H1 (cell line): ENCODE results near the gene ZNF577. TPM values are rescaled to one million over a fixed set of nuclear protein-coding genes. Genes with fewer than 3 reads are reported as not detected.

Experiments
- CTCF ChIA-PET: fragments of 300-600 bp; sonication (Branson Sonifier 250); formaldehyde crosslinking; loops from one replicate; lab custom pipeline; 2021; ENCODE audit not compliant: partially characterized antibody; lab: Charles Lee
- POLR2A ChIA-PET: fragments of 300-600 bp; sonication (Branson Sonifier 250); formaldehyde crosslinking; loops from one replicate; lab custom pipeline; 2021; ENCODE audit warnings: inconsistent platforms; ENCODE audit not compliant: partially characterized antibody; lab: Charles Lee
- DNase-seq, 2 experiments: peaks; one replicate each; pipeline versions ENCODE4 v3.0.0 to v3.0.0-alpha.2; 2010 to 2022; ENCODE audit warnings: low spot score in 2 of 2, low read depth in 1 of 2, mixed read lengths in 1 of 2
- FAIRE-seq: peaks from 2 replicates; lab custom pipeline; 2011; peaks lifted over from hg19 to GRCh38; lab: Jason Lieb, UNC
- H2AFZ ChIP-seq: 2 replicates; pipeline ENCODE4 v1.8.1; 2012; ENCODE audit warnings: low read length, inconsistent platforms
- H2AK5ac ChIP-seq: 2 replicates; pipeline ENCODE4 v1.6.1; 2013; ENCODE audit warnings: low read depth, low read length
- H2BK120ac ChIP-seq: replicated peaks from 2 replicates; pipeline ENCODE3; 2013; ENCODE audit warnings: low read depth, low read length, inconsistent platforms
- H2BK12ac ChIP-seq: 2 replicates; pipeline ENCODE4 v1.6.1; 2013; ENCODE audit warnings: low read depth, low read length
- H2BK15ac ChIP-seq: 2 replicates; pipeline ENCODE4 v1.6.1; 2013; ENCODE audit warnings: low read length
- H2BK20ac ChIP-seq: 2 replicates; pipeline ENCODE4 v1.6.1; 2013; ENCODE audit warnings: low read length
- H2BK5ac ChIP-seq: 2 replicates; pipeline ENCODE4 v1.6.1; 2013; ENCODE audit warnings: low read depth, low read length
- H3K14ac ChIP-seq: 2 replicates; pipeline ENCODE4 v1.6.1; 2013; ENCODE audit warnings: inconsistent platforms; ENCODE audit not compliant: insufficient read length
- H3K18ac ChIP-seq: 2 replicates; pipeline ENCODE4 v1.6.1; 2013; ENCODE audit warnings: low read length; ENCODE audit errors: extremely low read depth
- H3K23ac ChIP-seq: 2 replicates; pipeline ENCODE4 v1.6.1; 2013; ENCODE audit warnings: inconsistent platforms; ENCODE audit not compliant: insufficient read length
- H3K23me2 ChIP-seq: 2 replicates; pipeline ENCODE4 v1.6.1; 2013; ENCODE audit warnings: low read depth, low read length
- H3K27ac ChIP-seq: 2 replicates; pipeline ENCODE4 v1.6.1; 2011; ENCODE audit warnings: low read depth, low read length, inconsistent platforms
- H3K27me3 ChIP-seq, 4 experiments: replicated peaks in 1 of 4; 1 replicate in 1 of 4; 2 replicates in 3 of 4; pipeline versions ENCODE4 v1.6.1 to v1.8.1; 2011 to 2013; ENCODE audit warnings: low read length in 3 of 4, mild to moderate bottlenecking in 3 of 4, inconsistent platforms in 2 of 4, mixed read lengths in 2 of 4, moderate library complexity in 1 of 4; ENCODE audit not compliant: control insufficient read depth in 3 of 4, insufficient read depth in 3 of 4; ENCODE audit errors: extremely low read depth in 1 of 4
- H3K36me3 ChIP-seq, 4 experiments: 2 replicates each; pipeline versions ENCODE4 v1.6.1 to v1.8.1; 2011 to 2013; ENCODE audit warnings: mild to moderate bottlenecking in 4 of 4, low read length in 3 of 4, moderate library complexity in 2 of 4, control low read depth in 1 of 4, inconsistent platforms in 1 of 4; ENCODE audit not compliant: insufficient read depth in 4 of 4, control insufficient read depth in 2 of 4
- H3K4ac ChIP-seq: replicated peaks from 2 replicates; pipeline ENCODE3; 2013; ENCODE audit warnings: low read length, low read depth, mixed read lengths, inconsistent platforms; ENCODE audit not compliant: insufficient read length
- H3K4me1 ChIP-seq, 4 experiments: replicated peaks in 1 of 4; 1 replicate in 1 of 4; 2 replicates in 3 of 4; pipeline versions ENCODE4 v1.6.1 to v1.8.1; 2011 to 2013; ENCODE audit warnings: low read length in 3 of 4, inconsistent platforms in 2 of 4, mixed read lengths in 1 of 4; ENCODE audit not compliant: insufficient read depth in 4 of 4, control insufficient read depth in 3 of 4
- H3K4me2 ChIP-seq, 2 experiments: 2 replicates each; pipeline versions ENCODE4 v1.6.1 to v1.8.1; 2011 to 2013; ENCODE audit warnings: low read depth in 2 of 2, low read length in 2 of 2, control low read depth in 1 of 2, inconsistent platforms in 1 of 2, mild to moderate bottlenecking in 1 of 2; ENCODE audit not compliant: insufficient read depth in 1 of 2
- H3K4me3 ChIP-seq, 4 experiments: fragments of 200-600, 300-600 bp in 1 of 4; sonication (generic), shearing (Covaris generic), sonication (Bioruptor Twin) in 1 of 4; 2 replicates each; pipeline versions ENCODE4 v1.5.1 to v1.8.1; 2011 to 2016; ENCODE audit warnings: low read length in 4 of 4, low read depth in 3 of 4, control low read depth in 2 of 4, inconsistent platforms in 2 of 4, mild to moderate bottlenecking in 2 of 4, mixed read lengths in 1 of 4, moderate library complexity in 1 of 4; ENCODE audit not compliant: insufficient read depth in 2 of 4; ENCODE audit errors: extremely low read depth in 1 of 4
- H3K56ac ChIP-seq: replicated peaks from 2 replicates; pipeline ENCODE3; 2013; ENCODE audit warnings: low read depth, mild to moderate bottlenecking, mixed read lengths, low read length, inconsistent platforms; ENCODE audit not compliant: insufficient read length
- H3K79me1 ChIP-seq: 2 replicates; pipeline ENCODE4 v1.6.1; 2013; ENCODE audit warnings: low read depth, low read length, control low read depth
- H3K79me2 ChIP-seq, 2 experiments: 2 replicates each; pipeline versions ENCODE4 v1.6.1 to v1.8.1; 2012 to 2013; ENCODE audit warnings: low read length in 2 of 2, mild to moderate bottlenecking in 2 of 2, inconsistent platforms in 1 of 2; ENCODE audit not compliant: insufficient read depth in 2 of 2, control insufficient read depth in 1 of 2
- H3K9ac ChIP-seq, 4 experiments: replicated peaks in 1 of 4; 1 replicate in 1 of 4; 2 replicates in 3 of 4; pipeline versions ENCODE4 v1.6.1 to v1.8.1; 2011 to 2013; ENCODE audit warnings: low read depth in 3 of 4, low read length in 3 of 4, control low read depth in 2 of 4, mild to moderate bottlenecking in 2 of 4, moderate library complexity in 2 of 4, inconsistent platforms in 1 of 4; ENCODE audit errors: extremely low read depth in 1 of 4
- H3K9me3 ChIP-seq, 2 experiments: 2 replicates each; pipeline versions ENCODE4 v1.6.1 to v1.8.1; 2012 to 2013; ENCODE audit warnings: mild to moderate bottlenecking in 2 of 2, moderate library complexity in 2 of 2, control low read depth in 1 of 2, inconsistent platforms in 1 of 2, low read depth in 1 of 2, low read length in 1 of 2, mixed read lengths in 1 of 2; ENCODE audit not compliant: insufficient read depth in 2 of 2
- H4K20me1 ChIP-seq, 2 experiments: replicated peaks in 1 of 2; 2 replicates each; pipeline versions ENCODE3 to v1.8.1; 2011 to 2013; ENCODE audit warnings: inconsistent platforms in 2 of 2, low read length in 2 of 2, mild to moderate bottlenecking in 1 of 2; ENCODE audit not compliant: insufficient read depth in 2 of 2, control insufficient read depth in 1 of 2
- H4K5ac ChIP-seq: 2 replicates; pipeline ENCODE4 v1.6.1; 2013; ENCODE audit warnings: low read length, low read depth, mixed read lengths, inconsistent platforms; ENCODE audit not compliant: insufficient read length
- H4K8ac ChIP-seq: 2 replicates; pipeline ENCODE4 v1.8.0; 2013; ENCODE audit warnings: mild to moderate bottlenecking, moderate library complexity, low read length, inconsistent platforms; ENCODE audit not compliant: insufficient read depth; ENCODE audit errors: extremely low read depth
- H4K91ac ChIP-seq: replicated peaks from 2 replicates; pipeline ENCODE3; 2013; ENCODE audit warnings: low read length, mixed read lengths, inconsistent platforms; ENCODE audit not compliant: insufficient read length
- KDM4A ChIP-seq: IDR thresholded peaks from one replicate; pipeline ENCODE4 v1.7.1; 2012; ENCODE audit warnings: low read depth, mild to moderate bottlenecking, moderate library complexity, low read length, inconsistent platforms; ENCODE audit not compliant: severe bottlenecking
- RBBP5 ChIP-seq: IDR thresholded peaks from 2 replicates; pipeline ENCODE4 v1.7.1; 2012; ENCODE audit warnings: low read depth, mild to moderate bottlenecking, inconsistent platforms, low read length, moderate library complexity, borderline replicate concordance
- RFX5 ChIP-seq: IDR thresholded peaks from 2 replicates; pipeline ENCODE4 v1.6.1; 2011; ENCODE audit warnings: low read depth, low read length, improper control_type of control experiment, borderline replicate concordance
- ZNF274 ChIP-seq: IDR thresholded peaks from 2 replicates; pipeline ENCODE4 v1.7.0; 2012; ENCODE audit warnings: low read length, borderline replicate concordance; ENCODE audit errors: extremely low read depth
- WGBS, 2 experiments: shearing (Covaris generic) in 1 of 2; methylation state at CpG; one replicate each; pipeline versions ENCODE4 v1.1.6 to v1.1.7; 2013 to 2015; ENCODE audit warnings: low lambda C conversion rate in 2 of 2, mixed read lengths in 2 of 2, inconsistent platforms in 1 of 2, low coverage in 1 of 2, missing lambda C conversion rate in 1 of 2; ENCODE audit not compliant: insufficient replicate concordance in 2 of 2, insufficient coverage in 1 of 2, insufficient read length in 1 of 2; ENCODE audit errors: extremely low coverage in 1 of 2, missing lambda C conversion rate in 1 of 2; 5-methylcytosine and 5-hydroxymethylcytosine counted together
- polyA plus RNA-seq, 7 experiments: library from polyadenylated mRNA; depleted of rRNA in 3 of 7; stranded (reverse) in 5 of 7; unstranded in 2 of 7; fragments of >200 nt in 5 of 7; fragments of 200-250 nt in 2 of 7; gene quantifications; 1 replicate in 5 of 7; 2 replicates in 1 of 7; 4 replicates in 1 of 7; pipeline versions ENCODE4 v1.2.1 to v1.2.3, GENCODE V29; 2011 to 2013; ENCODE audit warnings: missing spikeins in 2 of 7, mixed read lengths in 2 of 7
- total RNA-seq: library from RNA; stranded (reverse); fragmentation: NEBNext Ultra II Directional; extraction: Animal tissue kit (Norgen Biotek cat#: 25700); gene quantifications from 2 replicates; pipeline ENCODE4 v1.2.1, GENCODE V29; 2021

The ZNF577 gene
- total and polyA plus RNA-seq, 2 of the 8 experiments (the other 6 are each of a cell fraction or from before 2014, with no cell fraction given): 13.8 to 14.9 TPM

DNA sequence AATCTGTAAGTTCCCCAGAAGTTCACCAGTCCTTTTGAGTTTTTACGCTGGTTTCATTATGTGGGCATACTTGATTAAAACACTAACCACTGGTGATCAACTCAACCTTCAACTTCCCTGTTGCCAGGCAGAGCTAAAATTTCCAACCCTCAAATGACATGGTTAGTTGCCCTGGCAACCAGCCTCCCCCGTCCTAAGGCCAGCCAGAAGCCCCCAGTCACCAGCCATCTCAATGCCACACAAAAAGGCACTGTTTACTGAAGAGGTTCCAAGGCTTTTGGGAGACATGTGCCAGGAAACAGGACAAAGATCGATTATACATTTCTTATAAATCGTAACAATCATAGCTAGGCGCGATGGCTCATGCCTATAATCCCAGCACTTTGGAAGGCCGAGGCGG is 15.4 kb upstream of the ZNF577 start:
- Histone ChIP-seq H3K56ac (no peak overlapping the region), H2BK5ac (no peak overlapping the region; the same call in 1 of the 2 replicates)

More for the DNA sequence above, 15.4 kb upstream of the ZNF577 start:
- H2BK20ac ChIP-seq: no peak overlapping the region
- H3K14ac ChIP-seq: no peak overlapping the region
- peaks cover 0 to 11% (median 5%) of the 10 kb centered on the region in 4 experiments; a peak in 5 of 7 replicates for H3K4me1 ChIP-seq
- no peak overlapping the region for H4K91ac ChIP-seq
- H3K4me3 ChIP-seq: peak overlapping the region; percentile 93 to 100 (median 96)
- DNase-seq: no peak
- no peak for FAIRE-seq
- no peak overlapping the region for H2BK120ac ChIP-seq
- no peaks in the 10 kb centered on the region for H3K23me2 ChIP-seq
- H3K23ac ChIP-seq: no peak overlapping the region
- no peak overlapping the region for H2AFZ ChIP-seq
- no peak overlapping the region for H2AK5ac ChIP-seq
- H3K4ac ChIP-seq: no peak overlapping the region
- peak overlapping the region in 2 of 4 experiments; percentile 8 to 12; a peak in 2 of 7 replicates for H3K9ac ChIP-seq
- peaks cover 2% of the 10 kb centered on the region in 2 experiments for H4K20me1 ChIP-seq
- ChIA-PET CTCF (interaction anchor here (0.6 to 1.4 kb wide), 3 partner anchors 10 to 286 kb away, joined by 3 to 5 read pairs (median 4); no protein-coding TSS in a partner anchor), POLR2A (interaction anchor here (0.6 to 4.0 kb wide), 25 partner anchors 10 to 286 kb away, joined by 3 to 26 read pairs (median 4); partner anchors contain the start of genes PPP2R1A, ZNF614 and ZNF615)
- H2BK12ac ChIP-seq: no peak overlapping the region
- peaks cover 4% of the 10 kb centered on the region for H3K79me1 ChIP-seq
- TF ChIP-seq RBBP5 (no peak), ZNF274 (no peak), KDM4A (no peak), RFX5 (peak; percentile 59; the same call in 1 of the 2 replicates)
- peak overlapping the region; percentile 67 to 94 for H3K4me2 ChIP-seq
- no peak overlapping the region for H2BK15ac ChIP-seq
- H3K18ac ChIP-seq: no peak overlapping the region; the same call in 1 of the 2 replicates
- H3K27me3 ChIP-seq: no peaks in the 10 kb centered on the region
- 45% methylated on average over 8 of the region's 8 CpGs; no CpG with 5 or more reads in 1 of the 2 experiments for WGBS, 2 experiments
- H3K9me3 ChIP-seq: peaks cover 38 to 39% of the 10 kb centered on the region in 2 experiments
- no peak overlapping the region for H3K27ac ChIP-seq
- peaks cover 55 to 69% of the 10 kb centered on the region in 2 experiments for H3K79me2 ChIP-seq
- no peak overlapping the region for H4K5ac ChIP-seq
- H3K36me3 ChIP-seq: peaks cover 26 to 51% (median 40%) of the 10 kb centered on the region in 4 experiments
- H4K8ac ChIP-seq: no peak overlapping the region
